Measurements from ENCODE around the gene UGT1A8. TPM values are rescaled to one million over a fixed set of nuclear protein-coding genes. Genes with fewer than 3 reads are reported as not detected.

UGT1A8 gene
- not detected in 2 replicates for total RNA-seq

DNA sequence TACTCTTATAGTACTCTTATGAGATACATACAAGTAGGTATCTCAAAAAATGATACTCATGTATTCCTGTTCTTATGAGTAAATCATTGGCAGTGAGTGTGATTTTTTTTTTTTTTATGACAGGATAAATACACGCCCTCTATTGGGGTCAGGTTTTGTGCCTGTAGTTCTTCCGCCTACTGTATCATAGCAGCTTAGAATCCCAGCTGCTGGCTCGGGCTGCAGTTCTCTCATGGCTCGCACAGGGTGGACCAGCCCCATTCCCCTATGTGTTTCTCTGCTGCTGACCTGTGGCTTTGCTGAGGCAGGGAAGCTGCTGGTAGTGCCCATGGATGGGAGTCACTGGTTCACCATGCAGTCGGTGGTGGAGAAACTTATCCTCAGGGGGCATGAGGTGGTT, at the start of gene UGT1A8:
TSS of gene UGT1A8 (plus strand) at position 158 of the 400 bp plus-strand sequence. CDS start at position 233, 75 bp downstream.

DNA sequence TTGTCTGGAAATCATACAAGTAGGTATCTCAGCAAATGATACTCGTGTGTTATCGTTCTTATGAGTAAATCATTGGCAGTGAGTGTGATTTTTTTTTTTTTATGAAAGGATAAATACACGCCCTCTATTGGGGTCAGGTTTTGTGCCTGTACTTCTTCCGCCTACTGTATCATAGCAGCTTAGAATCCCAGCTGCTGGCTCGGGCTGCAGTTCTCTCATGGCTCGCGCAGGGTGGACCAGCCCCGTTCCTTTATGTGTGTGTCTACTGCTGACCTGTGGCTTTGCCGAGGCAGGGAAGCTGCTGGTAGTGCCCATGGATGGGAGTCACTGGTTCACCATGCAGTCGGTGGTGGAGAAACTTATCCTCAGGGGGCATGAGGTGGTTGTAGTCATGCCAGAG, 18.9 kb downstream of the UGT1A8 start, which contains the start of gene UGT1A10:
TSS of gene UGT1A10 (plus strand) at position 143 of the 400 bp plus-strand sequence. CDS start at position 218, 75 bp downstream.

DNA sequence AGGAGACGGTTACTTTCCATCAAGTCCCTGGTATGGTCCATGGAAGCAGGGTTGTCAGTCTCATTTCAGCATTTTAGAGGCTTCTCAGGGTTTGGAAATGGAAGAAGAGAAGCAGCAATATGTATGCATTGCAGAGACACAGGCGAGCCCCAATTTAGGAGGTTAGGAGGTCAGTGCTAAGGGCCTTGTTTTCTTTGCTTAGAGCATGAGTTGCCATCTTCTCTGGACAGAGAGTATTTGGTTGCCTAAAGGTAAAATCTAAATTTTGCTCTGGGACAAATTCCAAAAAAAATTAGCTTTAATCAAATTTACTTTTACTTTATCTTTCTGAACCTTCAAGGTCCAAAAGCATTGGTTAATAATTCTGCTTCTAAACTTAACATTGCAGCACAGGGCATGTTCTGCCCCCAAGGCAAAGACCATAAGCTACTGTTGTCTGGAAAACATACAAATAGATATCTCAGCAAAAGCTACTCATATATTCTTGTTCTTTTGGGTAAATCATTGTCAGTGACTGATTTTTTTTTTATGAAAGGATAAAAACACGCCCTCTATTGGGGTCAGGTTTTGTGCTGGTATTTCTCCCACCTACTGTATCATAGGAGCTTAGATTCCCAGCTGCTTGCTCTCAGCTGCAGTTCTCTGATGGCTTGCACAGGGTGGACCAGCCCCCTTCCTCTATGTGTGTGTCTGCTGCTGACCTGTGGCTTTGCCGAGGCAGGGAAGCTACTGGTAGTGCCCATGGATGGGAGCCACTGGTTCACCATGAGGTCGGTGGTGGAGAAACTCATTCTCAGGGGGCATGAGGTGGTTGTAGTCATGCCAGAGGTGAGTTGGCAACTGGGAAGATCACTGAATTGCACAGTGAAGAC, 54.1 kb downstream of the UGT1A8 start, which contains the start of gene UGT1A9:
TSS of gene UGT1A9 (plus strand) at position 609 of the 872 bp plus-strand sequence. CDS start at position 646, 37 bp downstream.

DNA sequence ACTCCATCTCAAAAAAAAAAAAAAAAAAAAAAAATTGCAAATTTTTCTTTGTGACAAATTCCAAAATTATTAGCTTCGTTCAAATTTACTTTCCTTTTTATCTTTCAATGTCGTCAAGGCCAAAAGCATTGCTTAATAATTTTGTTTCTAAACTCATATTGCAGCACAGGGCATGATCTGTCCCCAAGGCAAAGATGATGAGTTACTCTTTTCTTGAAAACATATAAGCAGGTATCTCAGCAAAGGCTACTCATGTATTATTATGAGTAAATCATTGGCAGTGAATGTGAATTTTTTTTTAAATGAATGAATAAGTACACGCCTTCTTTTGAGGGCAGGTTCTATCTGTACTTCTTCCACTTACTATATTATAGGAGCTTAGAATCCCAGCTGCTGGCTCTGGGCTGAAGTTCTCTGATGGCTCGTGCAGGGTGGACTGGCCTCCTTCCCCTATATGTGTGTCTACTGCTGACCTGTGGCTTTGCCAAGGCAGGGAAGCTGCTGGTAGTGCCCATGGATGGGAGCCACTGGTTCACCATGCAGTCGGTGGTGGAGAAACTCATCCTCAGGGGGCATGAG, 64.2 kb downstream of the UGT1A8 start, which contains the start of gene UGT1A7:
TSS of gene UGT1A7 (plus strand) at position 381 of the 579 bp plus-strand sequence. CDS start at position 418, 37 bp downstream.

DNA sequence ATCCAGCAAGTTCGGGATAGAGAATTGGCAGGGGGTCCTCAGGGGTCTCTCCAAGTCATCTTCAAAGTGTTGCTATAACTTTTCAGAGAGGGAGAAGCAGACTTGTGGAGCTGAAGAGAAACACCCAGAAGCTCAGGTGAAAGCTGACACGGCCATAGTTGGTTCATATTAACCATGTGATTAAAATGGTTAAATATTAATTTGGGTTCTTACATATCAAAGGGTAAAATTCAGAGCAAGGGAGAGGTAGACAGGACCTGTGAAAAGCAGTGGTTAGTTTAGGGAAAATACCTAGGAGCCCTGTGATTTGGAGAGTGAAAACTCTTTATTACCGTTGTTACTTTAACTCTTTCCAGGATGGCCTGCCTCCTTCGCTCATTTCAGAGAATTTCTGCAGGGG, 75.2 kb downstream of the UGT1A8 start, which contains the start of gene UGT1A6:
TSS of gene UGT1A6 (plus strand) at position 243 of the 400 bp plus-strand sequence. CDS start at position 358, 115 bp downstream.

DNA sequence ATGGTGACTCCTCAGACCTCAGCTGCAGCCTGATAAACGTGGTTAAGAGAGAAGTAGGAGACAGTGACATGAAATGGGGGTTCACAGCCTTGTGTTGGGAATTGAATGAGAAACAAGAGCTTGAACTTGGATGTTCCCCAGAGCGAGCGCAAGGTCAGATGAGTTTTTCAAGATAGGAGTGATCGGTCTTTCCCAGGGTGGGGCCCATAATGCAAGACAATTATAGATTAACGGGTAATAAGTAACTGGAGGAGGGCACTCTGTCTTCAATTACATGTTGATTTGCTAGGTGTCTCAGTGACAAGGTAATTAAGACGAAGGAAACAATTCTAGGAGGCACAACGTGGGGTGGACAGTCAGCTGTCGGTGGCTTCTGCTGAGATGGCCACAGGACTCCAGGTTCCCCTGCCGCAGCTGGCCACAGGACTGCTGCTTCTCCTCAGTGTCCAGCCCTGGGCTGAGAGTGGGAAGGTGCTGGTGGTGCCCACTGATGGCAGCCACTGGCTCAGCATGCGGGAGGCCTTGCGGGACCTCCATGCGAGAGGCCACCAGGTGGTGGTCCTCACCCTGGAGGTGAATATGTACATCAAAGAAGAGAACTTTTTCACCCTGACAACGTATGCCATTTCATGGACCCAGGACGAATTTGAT, 95.3 kb downstream of the UGT1A8 start, which contains the start of gene UGT1A5:
TSS of gene UGT1A5 (plus strand) at position 297 of the 651 bp plus-strand sequence. CDS start at position 382, 85 bp downstream.

DNA sequence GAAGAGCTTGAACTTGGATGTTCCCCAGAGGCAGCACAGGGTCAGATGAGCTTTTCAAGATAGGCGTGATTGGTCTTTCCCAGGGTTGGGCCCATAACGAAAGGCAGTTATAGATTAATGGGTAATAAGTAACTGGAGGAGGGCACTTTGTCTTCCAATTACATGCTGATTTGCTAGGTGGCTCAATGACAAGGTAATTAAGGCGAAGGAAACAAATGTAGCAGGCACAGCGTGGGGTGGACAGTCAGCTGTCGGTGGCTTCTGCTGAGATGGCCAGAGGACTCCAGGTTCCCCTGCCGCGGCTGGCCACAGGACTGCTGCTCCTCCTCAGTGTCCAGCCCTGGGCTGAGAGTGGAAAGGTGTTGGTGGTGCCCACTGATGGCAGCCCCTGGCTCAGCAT, 101.1 kb downstream of the UGT1A8 start, which contains the start of gene UGT1A4:
TSS of gene UGT1A4 (plus strand) at position 185 of the 400 bp plus-strand sequence. CDS start at position 270, 85 bp downstream.

DNA sequence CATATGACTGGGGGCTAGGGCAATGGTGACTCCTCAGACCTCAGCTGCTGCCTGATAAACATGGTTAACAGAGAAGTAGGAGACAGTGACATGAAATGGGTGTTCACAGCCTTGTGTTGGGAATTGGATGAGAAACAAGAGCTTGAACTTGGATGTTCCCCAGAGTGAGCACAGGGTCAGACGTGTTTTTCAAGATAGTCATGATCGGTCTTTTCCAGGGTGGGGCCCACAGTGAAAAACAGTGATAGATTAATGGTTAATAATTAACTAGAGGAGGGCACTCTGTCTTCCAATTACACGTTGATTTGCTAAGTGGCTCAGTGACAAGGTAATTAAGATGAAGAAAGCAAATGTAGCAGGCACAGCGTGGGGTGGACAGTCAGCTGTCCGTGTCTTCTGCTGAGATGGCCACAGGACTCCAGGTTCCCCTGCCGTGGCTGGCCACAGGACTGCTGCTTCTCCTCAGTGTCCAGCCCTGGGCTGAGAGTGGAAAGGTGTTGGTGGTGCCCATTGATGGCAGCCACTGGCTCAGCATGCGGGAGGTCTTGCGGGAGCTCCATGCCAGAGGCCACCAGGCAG, 111.4 kb downstream of the UGT1A8 start, which contains the start of gene UGT1A3:
TSS of gene UGT1A3 (plus strand) at position 320 of the 579 bp plus-strand sequence. CDS start at position 405, 85 bp downstream.

DNA sequence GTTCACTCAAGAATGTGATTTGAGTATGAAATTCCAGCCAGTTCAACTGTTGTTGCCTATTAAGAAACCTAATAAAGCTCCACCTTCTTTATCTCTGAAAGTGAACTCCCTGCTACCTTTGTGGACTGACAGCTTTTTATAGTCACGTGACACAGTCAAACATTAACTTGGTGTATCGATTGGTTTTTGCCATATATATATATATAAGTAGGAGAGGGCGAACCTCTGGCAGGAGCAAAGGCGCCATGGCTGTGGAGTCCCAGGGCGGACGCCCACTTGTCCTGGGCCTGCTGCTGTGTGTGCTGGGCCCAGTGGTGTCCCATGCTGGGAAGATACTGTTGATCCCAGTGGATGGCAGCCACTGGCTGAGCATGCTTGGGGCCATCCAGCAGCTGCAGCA, 142.6 kb downstream of the UGT1A8 start, which contains the start of gene UGT1A1:
TSS of gene UGT1A1 (plus strand) at position 228 of the 400 bp plus-strand sequence. CDS start at position 246, 18 bp downstream.

DNA sequence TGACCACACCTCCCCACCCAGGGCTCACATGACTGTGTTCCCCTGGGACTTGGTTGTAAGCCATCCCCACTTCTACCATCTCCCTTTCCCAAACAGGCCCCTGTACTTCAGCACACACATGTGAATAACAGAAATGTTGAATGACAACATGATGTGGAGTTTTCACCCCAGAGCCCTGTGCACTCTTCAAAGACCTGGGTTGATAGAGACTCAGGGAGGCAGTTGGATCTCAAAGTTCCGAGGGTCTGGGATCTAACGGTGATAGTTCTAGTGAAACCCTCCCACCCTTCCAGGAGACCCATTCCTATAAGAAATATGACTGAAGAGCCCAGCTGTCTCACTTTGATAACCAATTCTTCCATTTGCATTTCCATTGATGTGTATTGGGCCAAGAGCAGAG, 160.6 kb downstream of the UGT1A8 start, which contains the start of gene MROH2A:
TSS of gene MROH2A (plus strand) at position 301 of the 400 bp plus-strand sequence. CDS start 1,029 bp downstream, outside the sequence.

Other genes starting within 250 kb of the UGT1A8 start
- gene USP40, start 50.9 kb upstream of the UGT1A8 start, total RNA-seq, result 29.3 and 37.9 TPM in 2 replicates
- 0.22 TPM in 1 of 2 replicates, not detected in the other for gene UGT1A10, start 18.8 kb downstream of the UGT1A8 start, total RNA-seq
- not detected in 2 replicates for gene UGT1A9, start 54.3 kb downstream of the UGT1A8 start, total RNA-seq
- gene UGT1A7, start 64.3 kb downstream of the UGT1A8 start, total RNA-seq, result not detected in 2 replicates
- not detected in 2 replicates for gene UGT1A6, start 75.3 kb downstream of the UGT1A8 start, total RNA-seq
- not detected in 2 replicates for gene UGT1A5, start 95.3 kb downstream of the UGT1A8 start, total RNA-seq
- gene UGT1A4, start 101.1 kb downstream of the UGT1A8 start, total RNA-seq, result not detected in 2 replicates
- not detected in 2 replicates for gene UGT1A3, start 111.4 kb downstream of the UGT1A8 start, total RNA-seq
- gene UGT1A1, start 142.6 kb downstream of the UGT1A8 start, total RNA-seq, result not detected in 2 replicates
- gene MROH2A, start 160.7 kb downstream of the UGT1A8 start, total RNA-seq, result not detected in 2 replicates
- 3.3 and 56.3 TPM in 2 replicates for gene HJURP, start 236.9 kb downstream of the UGT1A8 start, total RNA-seq